NB4 (cell line): ENCODE data around the gene INPP5D.

Source experiments
- CTCF ChIP-seq: IDR thresholded peaks from one replicate; pipeline ENCODE4 v1.5.1; 2012; ENCODE audit warnings: low read depth, low read length
- MYC ChIP-seq: IDR thresholded peaks from 2 replicates; pipeline ENCODE4 v1.6.1; 2011; ENCODE audit warnings: low read depth, low read length
- POLR2A ChIP-seq: IDR thresholded peaks from 2 replicates; pipeline ENCODE4 v1.6.1; 2011; ENCODE audit warnings: mild to moderate bottlenecking; ENCODE audit not compliant: insufficient read length; ENCODE audit errors: extremely low read depth

- TF ChIP-seq CTCF (no peak), POLR2A (no peak), MYC (no peak)
These were observed 31.6 kb downstream of the INPP5D start for GRCh38 chr2:233091595-233092375.
